HCT116 (cell line): ENCODE results near the gene ENTPD5. TPM values are rescaled to one million over a fixed set of nuclear protein-coding genes. Genes with fewer than 3 reads are reported as not detected.

Source experiments
- ATAC-seq: fragments of 200-7000 bp; cut with Tn5 transposase; 2 replicates; pipeline ENCODE4 v1.9.1; 2020; ENCODE audit warnings: mild to moderate bottlenecking, moderate library complexity
- BruUV-seq: library from RNA; stranded (reverse); fragments of 400-500 nt; replicated peaks from 2 replicates; lab custom pipeline; 2021; lab: Mats Ljungman, UMichigan
- CTCF ChIA-PET: fragments of 300-600 bp; sonication (Branson Sonifier 250); formaldehyde crosslinking; loops from one replicate; lab custom pipeline; 2021; ENCODE audit warnings: antibody characterized with exemption; lab: Charles Lee
- POLR2A ChIA-PET: fragments of 300-600, 350-600 bp; sonication (Branson Sonifier 250); formaldehyde crosslinking; loops from one replicate; lab custom pipeline; 2021; ENCODE audit warnings: antibody characterized with exemption; lab: Charles Lee
- RAD21 ChIA-PET, 2 experiments: fragments of 300-600 bp; sonication (Branson Sonifier 250); formaldehyde crosslinking; loops; one replicate each; lab custom pipeline; 2023; ENCODE audit warnings: low total read pairs in 2 of 2; ENCODE audit not compliant: uncharacterized antibody in 2 of 2, unreplicated experiment in 2 of 2, low non-redundant PET in 1 of 2; lab: Charles Lee
- DNase-seq: peaks from one replicate; pipeline ENCODE4 v3.0.0-alpha.2; 2010; ENCODE audit warnings: low read depth, low spot score
- H2AFZ ChIP-seq: fragments of 200-600 bp; shearing (Covaris generic), sonication (generic); 2 replicates; pipeline ENCODE4 v1.6.1; 2017; ENCODE audit warnings: low read depth, mixed run types, mixed read lengths, antibody characterized with exemption, low read length; ENCODE audit not compliant: poor library complexity, severe bottlenecking
- H3K27ac ChIP-seq: 2 replicates; pipeline ENCODE4 v1.5.1; 2012; ENCODE audit warnings: low read depth, low read length
- H3K27me3 ChIP-seq: fragments of 200-600 bp; sonication (generic); 2 replicates; pipeline ENCODE4 v1.6.1; 2016; ENCODE audit warnings: mixed run types, low read length, mixed read lengths; ENCODE audit not compliant: insufficient read depth
- H3K36me3 ChIP-seq, 2 experiments: fragments of 200-500 bp in 1 of 2; fragments of 200-600 bp in 1 of 2; sonication (Bioruptor generic) in 1 of 2; sonication (generic) in 1 of 2; 2 replicates each; pipeline versions ENCODE4 v1.5.1 to v1.6.1; 2014 to 2016; ENCODE audit warnings: low read length in 2 of 2, inconsistent platforms in 1 of 2, mixed read lengths in 1 of 2, mixed run types in 1 of 2; ENCODE audit not compliant: insufficient read depth in 2 of 2, control insufficient read depth in 1 of 2
- H3K4me1 ChIP-seq, 2 experiments: fragments of 200-600 bp in 1 of 2; sonication (generic) in 1 of 2; 2 replicates each; pipeline versions ENCODE4 v1.5.1 to v1.6.1; 2012 to 2017; ENCODE audit warnings: low read length in 2 of 2, inconsistent platforms in 1 of 2, mild to moderate bottlenecking in 1 of 2, mixed read lengths in 1 of 2, mixed run types in 1 of 2, moderate library complexity in 1 of 2; ENCODE audit not compliant: insufficient read depth in 2 of 2, control insufficient read depth in 1 of 2
- H3K4me2 ChIP-seq: fragments of 200-600 bp; sonication (generic); 2 replicates; pipeline ENCODE4 v1.6.1; 2017; ENCODE audit warnings: mixed run types, low read length, mixed read lengths
- H3K4me3 ChIP-seq, 2 experiments: fragments of 200-600 bp in 1 of 2; sonication (generic) in 1 of 2; replicated peaks in 1 of 2; 2 replicates each; pipeline ENCODE4 v1.5.1; 2011 to 2016; ENCODE audit warnings: low read length in 2 of 2, control low read depth in 1 of 2, low read depth in 1 of 2, mild to moderate bottlenecking in 1 of 2, mixed read lengths in 1 of 2, mixed run types in 1 of 2
- H3K79me2 ChIP-seq: fragments of 200-600 bp; sonication (generic); 2 replicates; pipeline ENCODE4 v1.6.1; 2017; ENCODE audit warnings: mild to moderate bottlenecking, mixed run types, low read length, moderate library complexity, mixed read lengths; ENCODE audit not compliant: insufficient read depth
- H3K9ac ChIP-seq: fragments of 200-600 bp; sonication (generic); 2 replicates; pipeline ENCODE4 v1.6.1; 2016; ENCODE audit warnings: low read length, mixed read lengths
- H3K9me2 ChIP-seq: fragments of 200-600 bp; sonication (generic), shearing (Covaris generic); 2 replicates; pipeline ENCODE4 v1.6.1; 2017; ENCODE audit warnings: mixed run types, mild to moderate bottlenecking, moderate library complexity; ENCODE audit not compliant: insufficient read depth
- H3K9me3 ChIP-seq, 2 experiments: fragments of 200-500 bp in 1 of 2; fragments of 200-600 bp in 1 of 2; sonication (Bioruptor generic) in 1 of 2; sonication (generic) in 1 of 2; 2 replicates each; pipeline ENCODE4 v1.6.1; 2014 to 2017; ENCODE audit warnings: low read length in 2 of 2, mixed read lengths in 2 of 2, inconsistent platforms in 1 of 2, low read depth in 1 of 2, mild to moderate bottlenecking in 1 of 2, mixed run types in 1 of 2, moderate library complexity in 1 of 2; ENCODE audit not compliant: control insufficient read depth in 1 of 2, insufficient read depth in 1 of 2
- H4K20me1 ChIP-seq: fragments of 200-600 bp; sonication (generic), shearing (Covaris generic); 2 replicates; pipeline ENCODE4 v1.6.1; 2017; ENCODE audit warnings: mixed run types, mild to moderate bottlenecking, moderate library complexity; ENCODE audit not compliant: insufficient read depth
- ATF3 ChIP-seq: IDR thresholded peaks from 2 replicates; pipeline ENCODE4 v1.6.1; 2012
- CBX3 ChIP-seq: IDR thresholded peaks from 2 replicates; pipeline ENCODE4 v1.6.1; 2012; ENCODE audit warnings: low read depth
- CEBPB ChIP-seq: IDR thresholded peaks from 2 replicates; pipeline ENCODE4 v1.6.1; 2012; ENCODE audit warnings: low read depth
- EGR1 ChIP-seq: IDR thresholded peaks from 2 replicates; pipeline ENCODE4 v1.6.1; 2012; ENCODE audit warnings: low read depth
- JUND ChIP-seq: IDR thresholded peaks from 2 replicates; pipeline ENCODE4 v1.6.1; 2012
- RAD21 ChIP-seq: IDR thresholded peaks from 2 replicates; pipeline ENCODE4 v1.6.1; 2012; ENCODE audit warnings: low read depth, mild to moderate bottlenecking
- REST ChIP-seq: IDR thresholded peaks from 2 replicates; pipeline ENCODE4 v1.6.1; 2012; ENCODE audit warnings: low read depth
- SP1 ChIP-seq: IDR thresholded peaks from 2 replicates; pipeline ENCODE4 v1.6.1; 2012; ENCODE audit warnings: low read depth
- SRF ChIP-seq: IDR thresholded peaks from 2 replicates; pipeline ENCODE4 v1.6.1; 2012; ENCODE audit warnings: low read depth
- ZNF274 ChIP-seq: fragments of 200-500 bp; sonication (Bioruptor generic); IDR thresholded peaks from 2 replicates; pipeline ENCODE4 v1.6.1; 2014; ENCODE audit warnings: mild to moderate bottlenecking, low read depth, low read length, inconsistent platforms
- intact Hi-C: fragments of 100-400 bp; cut with micrococcal nuclease; formaldehyde crosslinking; loops from 2 replicates; pipeline ENCODE4 v1.10.0; 2022
- total RNA-seq: library from RNA; stranded (reverse); gene quantifications from one replicate; pipeline ENCODE4 v1.2.1, GENCODE V29; 2021; ENCODE audit not compliant: unreplicated experiment

Gene ENTPD5
- total RNA-seq, 1 experiment from 2014 or later: 14.4 TPM

DNA sequence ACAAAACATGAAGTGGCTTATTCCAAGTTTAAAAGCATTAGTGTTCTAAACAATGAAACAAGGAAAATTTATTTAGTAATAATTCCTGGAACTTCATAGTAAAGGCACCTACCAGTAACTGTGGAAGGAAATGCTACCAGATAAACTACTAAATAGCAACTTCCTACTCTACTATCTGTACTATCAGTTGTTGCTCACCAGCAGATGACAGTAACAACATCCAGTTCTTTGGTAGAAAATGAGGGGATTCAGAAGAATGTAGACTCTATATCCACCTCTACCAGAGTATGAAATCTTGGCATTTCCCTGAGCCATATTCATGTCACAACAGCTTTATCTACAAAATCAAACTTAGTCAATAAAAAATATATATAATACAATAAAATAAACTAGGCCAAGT is 3.1 kb downstream of the ENTPD5 start:
- H3K27me3 ChIP-seq: no peaks in the 10 kb centered on the region
- no peak overlapping the region for H3K9ac ChIP-seq
- H3K36me3 ChIP-seq: peaks cover 0 to 2% of the 10 kb centered on the region in 2 experiments; a peak in 1 of 4 replicates
- no TSS peak for BruUV-seq
- DNase-seq (no peak), ATAC-seq (no peak)
- no peak overlapping the region for H3K4me2 ChIP-seq
- H2AFZ ChIP-seq: no peak overlapping the region
- TF ChIP-seq JUND: no peak
- TF ChIP-seq RAD21: no peak
- no peak for TF ChIP-seq REST
- TF ChIP-seq SRF: no peak
- no peak for TF ChIP-seq CBX3
- no peak for TF ChIP-seq EGR1
- no peak for TF ChIP-seq SP1
- no peak for TF ChIP-seq ATF3
- no peak for TF ChIP-seq CEBPB
- TF ChIP-seq ZNF274: no peak
- no peak overlapping the region for H3K4me3 ChIP-seq
- H4K20me1 ChIP-seq: no peaks in the 10 kb centered on the region
- 0 out of 2 replicates have a peak, but pooled peaks cover 4% of the 10 kb centered on the region for H3K79me2 ChIP-seq
- peaks cover 9 to 20% of the 10 kb centered on the region in 2 experiments; a peak in 3 of 4 replicates for H3K4me1 ChIP-seq
- no peak overlapping the region for H3K27ac ChIP-seq
- no peaks in the 10 kb centered on the region for H3K9me2 ChIP-seq
- RAD21 ChIA-PET: no interaction called here
- intact Hi-C loops: loop anchor here (5.0 kb wide), 1 partner anchor 64 kb away; the partner anchor contains the start of genes COQ6 and FAM161B
- no peaks in the 10 kb centered on the region for H3K9me3 ChIP-seq
- CTCF ChIA-PET: no interaction called here
- POLR2A ChIA-PET: interaction anchor here (0.6 kb wide), 1 partner anchor 9 kb away, joined by 3 read pairs; no protein-coding TSS in a partner anchor
